GM20431 (cell line): ENCODE measurements around the gene AQP2.

Source experiments
- in situ Hi-C: fragments of 300-500 bp; cut with MseI, MboI; formaldehyde crosslinking; loops from one replicate; pipeline ENCODE4 v1.15.0; 2020; ENCODE audit warnings: low sequenced_read_pairs; ENCODE audit not compliant: unreplicated experiment

The AQP2 gene, protein sequence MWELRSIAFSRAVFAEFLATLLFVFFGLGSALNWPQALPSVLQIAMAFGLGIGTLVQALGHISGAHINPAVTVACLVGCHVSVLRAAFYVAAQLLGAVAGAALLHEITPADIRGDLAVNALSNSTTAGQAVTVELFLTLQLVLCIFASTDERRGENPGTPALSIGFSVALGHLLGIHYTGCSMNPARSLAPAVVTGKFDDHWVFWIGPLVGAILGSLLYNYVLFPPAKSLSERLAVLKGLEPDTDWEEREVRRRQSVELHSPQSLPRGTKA

DNA sequence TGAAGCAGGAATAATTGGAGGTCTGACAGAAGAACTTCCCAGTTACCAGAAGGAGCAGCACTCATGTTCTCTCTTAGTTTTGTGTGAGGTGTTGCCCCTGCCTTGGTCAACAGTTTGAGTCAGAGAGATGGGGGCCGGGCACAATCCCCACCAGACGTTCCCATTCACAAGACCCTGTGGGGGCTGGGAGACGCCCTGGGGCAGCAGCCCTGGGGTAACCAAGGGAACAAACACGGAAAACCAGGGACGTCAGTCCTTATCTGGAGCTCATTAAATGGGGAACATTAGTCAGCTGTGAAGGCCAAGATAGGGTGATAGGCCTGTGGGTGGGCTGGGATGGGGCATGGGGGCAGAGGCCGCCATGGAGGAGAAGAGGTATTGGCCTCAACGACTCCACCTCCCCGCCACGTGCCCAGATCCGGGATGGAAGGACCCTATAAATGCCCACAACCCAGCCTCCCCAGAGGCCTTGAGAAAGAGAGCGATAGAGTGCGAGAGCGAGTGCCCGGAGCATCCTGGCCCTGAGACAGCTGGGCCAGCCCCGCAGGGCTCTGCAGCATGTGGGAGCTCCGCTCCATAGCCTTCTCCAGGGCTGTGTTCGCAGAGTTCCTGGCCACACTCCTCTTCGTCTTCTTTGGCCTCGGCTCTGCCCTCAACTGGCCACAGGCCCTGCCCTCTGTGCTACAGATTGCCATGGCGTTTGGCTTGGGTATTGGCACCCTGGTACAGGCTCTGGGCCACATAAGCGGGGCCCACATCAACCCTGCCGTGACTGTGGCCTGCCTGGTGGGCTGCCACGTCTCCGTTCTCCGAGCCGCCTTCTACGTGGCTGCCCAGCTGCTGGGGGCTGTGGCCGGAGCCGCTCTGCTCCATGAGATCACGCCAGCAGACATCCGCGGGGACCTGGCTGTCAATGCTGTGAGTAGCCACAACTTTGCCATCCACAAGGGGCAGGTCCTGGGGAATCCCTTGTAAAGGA, at the start of gene AQP2:
TSS of gene AQP2 (plus strand) at position 465 of the 979 bp plus-strand sequence. CDS start at position 559, 94 bp downstream.
- in situ Hi-C loops: no loop called here

DNA sequence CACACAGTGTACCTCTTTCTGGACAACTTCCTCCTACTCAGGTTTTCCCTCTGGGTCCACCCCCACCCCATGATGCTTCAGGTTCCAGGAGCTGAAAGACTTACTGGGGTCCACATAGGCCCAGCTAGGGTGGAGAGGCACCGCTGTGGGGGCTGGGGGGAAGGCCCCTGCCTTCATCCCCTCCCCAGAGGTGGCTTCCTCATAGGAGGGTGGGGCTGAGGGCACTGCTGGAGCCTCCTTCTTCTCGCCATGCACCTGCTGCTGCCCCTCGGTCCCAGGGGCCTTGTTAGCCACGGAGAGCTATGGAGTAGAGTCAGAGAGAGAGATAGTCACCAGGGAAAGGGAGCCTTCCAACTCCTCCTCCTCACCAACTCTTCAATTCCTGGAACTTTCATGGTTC, 49.5 kb upstream of the AQP2 start:
- in situ Hi-C loops: no loop called here

DNA sequence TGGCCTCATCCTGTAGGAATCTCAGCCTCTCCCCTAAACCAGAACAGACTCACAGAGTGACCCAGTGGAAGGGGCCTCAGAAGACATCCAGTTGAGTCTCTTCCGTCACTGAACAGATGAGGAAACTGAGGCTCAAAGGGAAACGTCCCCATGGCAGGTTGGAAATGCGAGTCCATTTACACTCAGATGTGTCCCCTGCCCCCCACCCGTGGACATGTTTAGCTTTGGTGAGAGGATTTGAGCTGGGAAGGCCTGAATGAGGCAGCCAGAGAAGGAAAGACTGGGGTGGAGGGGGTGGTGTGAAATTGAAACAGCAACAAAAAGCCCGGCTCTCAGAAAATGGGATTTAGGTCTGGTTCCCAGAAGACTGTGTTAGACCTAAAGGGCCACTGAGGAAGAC, 48.6 kb upstream of the AQP2 start:
- in situ Hi-C loops: no loop called here

DNA sequence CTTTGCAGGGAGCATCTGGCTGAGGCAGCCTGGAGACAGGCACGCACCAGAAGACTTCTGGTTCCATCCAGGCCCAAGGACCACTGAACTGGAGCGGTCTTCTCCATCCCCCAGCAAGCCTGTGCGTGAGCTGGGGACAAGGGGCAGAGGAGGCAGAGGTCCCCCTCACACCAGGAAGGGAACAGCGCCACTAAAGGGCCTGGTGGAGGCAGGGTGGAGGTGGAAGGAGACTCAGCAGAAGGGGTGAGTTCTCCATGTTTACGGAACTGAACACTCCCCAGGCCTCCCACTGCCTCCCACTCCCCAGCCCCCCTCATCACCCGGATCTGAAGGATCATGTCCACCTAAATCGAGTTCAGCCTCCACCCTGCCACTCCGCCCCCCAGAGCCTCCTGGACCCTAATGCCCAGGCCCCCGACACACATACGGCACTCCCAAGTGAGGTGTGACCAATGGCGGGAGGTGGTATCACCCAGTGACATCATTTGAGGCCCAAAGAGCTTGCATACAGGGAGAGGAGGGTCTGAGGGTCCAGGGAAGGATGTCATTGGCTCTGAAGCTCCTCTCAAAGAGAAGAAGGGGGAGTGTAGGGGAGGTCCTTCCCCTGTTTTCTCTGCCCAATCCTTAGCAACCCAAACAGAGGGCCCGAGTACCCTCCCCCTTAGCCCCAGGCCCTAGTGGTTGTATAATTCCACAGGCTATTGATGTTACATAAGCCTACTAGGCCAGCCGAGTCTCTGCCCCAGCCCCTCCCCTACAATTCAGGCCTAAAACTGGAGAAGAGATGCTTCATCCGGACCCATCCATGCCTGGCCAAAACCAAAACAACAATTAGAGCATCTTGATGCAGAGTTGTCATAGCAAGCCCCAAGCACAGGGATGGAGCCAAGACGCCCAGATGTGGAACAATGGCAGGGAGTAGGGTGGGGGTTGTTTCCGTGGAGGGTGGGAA, 47.9 kb upstream of the AQP2 start:
- in situ Hi-C loops: no loop called here

DNA sequence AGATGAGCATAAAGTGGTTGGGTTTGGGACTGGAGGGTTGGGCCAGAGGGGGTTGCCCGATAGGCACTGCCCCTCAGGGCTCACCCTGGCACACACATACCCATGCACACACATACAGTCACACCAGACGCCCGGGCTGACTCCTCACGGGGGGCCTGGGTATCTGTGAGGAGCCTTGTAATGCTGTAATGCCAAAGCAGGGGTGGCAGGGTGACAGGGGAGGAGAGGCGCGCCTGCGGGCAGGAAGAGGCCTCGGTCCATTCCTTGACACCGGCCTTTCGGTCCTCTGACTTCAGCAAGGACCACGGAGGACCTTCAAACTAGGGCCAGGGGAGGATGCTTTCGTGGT, 47.2 kb upstream of the AQP2 start:
- in situ Hi-C loops: no loop called here

DNA sequence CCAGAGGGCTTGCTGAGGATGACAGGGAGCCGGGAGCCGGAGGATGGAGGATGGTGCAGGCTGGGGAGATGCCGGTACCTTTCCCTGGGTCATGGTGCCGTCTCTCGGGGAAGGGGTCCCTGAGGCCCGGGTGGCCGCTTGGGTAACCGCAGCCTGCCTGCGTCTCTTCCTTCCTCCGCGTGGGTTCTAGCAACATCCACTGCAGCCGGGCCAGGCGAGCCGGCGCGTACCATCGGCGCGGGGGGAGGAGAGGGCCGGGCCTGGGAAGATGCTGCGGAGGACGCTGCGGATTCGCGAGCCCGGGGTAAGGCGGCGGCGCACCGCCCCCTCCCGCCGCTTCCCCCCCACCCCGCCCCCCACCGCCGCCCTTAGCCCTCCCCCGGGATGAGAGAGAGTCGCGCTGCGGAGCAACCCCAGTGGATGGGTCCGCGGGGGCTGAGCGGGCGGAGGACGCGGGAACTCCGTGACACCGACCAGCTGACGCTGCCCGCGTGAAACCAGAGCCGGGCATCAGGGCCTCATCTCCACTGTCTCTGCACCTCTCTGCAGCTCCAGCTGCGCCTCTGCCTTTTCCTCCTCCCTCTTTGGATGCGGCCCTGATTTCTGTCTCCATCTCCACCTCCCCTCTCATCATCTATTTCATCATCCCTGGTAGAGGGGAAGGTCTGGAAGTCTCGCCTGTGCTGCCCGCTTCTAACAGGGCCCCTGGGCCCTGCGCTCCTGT, 46.7 kb upstream of the AQP2 start, which contains the start of gene FAIM2:
TSS of gene FAIM2 (minus strand) at position 201 of the 724 bp plus-strand sequence. CDS start at position 93, 108 bp downstream.
- in situ Hi-C loops: no loop called here

DNA sequence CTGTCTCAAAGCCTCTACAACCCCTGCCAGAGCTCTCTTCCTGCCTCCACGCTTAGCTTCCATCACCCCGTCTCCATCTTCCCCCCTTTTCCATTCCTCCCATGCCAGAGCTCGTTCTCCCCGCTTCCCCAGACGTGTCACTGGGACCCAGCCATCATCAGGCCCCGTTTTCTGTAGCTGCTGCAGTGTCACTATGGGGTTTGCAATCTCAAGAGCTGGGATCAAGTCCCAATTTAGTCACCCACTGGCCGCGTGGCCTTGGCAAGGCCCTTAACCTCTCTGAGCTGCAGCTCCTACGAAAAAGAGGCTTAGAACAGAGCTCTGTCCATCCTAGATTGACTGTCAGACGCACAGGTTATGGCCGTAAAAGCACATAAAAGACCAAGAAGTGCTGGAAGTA, 45.9 kb upstream of the AQP2 start:
- in situ Hi-C loops: no loop called here

DNA sequence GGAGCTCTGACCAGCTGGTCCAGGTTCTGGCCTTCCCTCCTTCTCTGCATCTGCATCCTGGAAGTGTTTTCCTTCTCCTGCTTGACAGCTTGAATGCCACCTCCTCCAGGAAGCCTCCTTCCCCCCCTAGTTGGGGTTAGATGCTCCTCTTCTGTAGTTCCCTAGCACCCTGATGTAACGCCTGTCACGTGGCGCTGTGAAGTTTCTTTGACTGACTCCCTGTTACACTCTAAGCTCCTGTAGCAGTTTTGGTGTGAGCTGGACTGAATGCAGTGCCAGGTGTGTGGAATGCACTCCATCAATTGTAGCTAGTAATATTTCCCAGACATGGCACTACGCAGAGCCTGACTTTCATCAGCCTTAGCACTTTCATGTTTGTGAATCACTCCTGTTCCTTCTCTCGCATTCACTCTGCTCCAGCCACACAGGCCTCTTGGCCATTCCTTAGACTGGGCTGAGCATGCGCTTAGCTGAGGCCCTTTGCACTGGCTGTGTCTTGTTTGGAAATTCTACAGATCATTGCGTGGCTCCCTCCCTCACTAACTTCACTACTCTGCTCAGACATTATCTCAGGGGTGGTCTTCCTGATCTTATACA, 44.7 kb upstream of the AQP2 start:
- in situ Hi-C loops: no loop called here

DNA sequence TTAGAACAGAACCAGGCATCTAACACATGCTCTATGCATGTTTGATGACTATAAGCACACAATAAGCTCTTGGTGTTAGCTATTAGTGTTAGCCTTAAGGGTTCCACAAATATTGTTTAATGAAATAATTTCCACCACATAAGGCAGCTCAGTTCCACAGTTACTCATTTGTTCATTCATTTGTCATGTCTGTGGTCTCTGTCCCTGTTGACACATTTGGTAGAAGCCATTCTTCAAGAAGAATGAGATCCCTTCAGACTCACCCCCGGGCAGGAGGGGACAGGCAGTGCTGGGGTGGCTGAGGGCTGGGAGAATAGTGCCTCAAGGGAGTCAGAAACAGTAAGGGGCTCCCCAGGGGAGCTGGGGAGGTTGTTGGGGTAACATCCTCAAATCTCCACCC, 43.2 kb upstream of the AQP2 start:
- in situ Hi-C loops: no loop called here

DNA sequence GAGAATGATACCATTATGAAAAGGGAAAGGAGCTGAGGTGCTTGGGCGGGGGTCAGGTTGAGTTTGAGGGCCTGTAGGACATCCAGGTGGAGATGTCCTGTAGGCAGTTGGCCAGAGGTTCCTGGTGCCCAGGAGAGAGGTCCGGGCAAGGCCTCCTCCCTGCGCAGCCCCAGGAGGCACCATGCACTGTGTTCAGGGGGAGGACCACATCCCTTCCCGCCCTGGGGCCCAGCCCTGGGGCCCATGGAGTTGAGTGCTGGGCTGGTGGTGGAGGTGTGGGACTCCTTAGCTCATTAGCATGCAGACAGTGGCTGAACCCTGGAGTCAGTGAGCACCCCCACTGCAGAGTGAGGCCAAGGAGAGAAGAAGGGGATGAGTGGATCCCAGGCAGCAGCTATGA, 41.2 kb upstream of the AQP2 start:
- in situ Hi-C loops: no loop called here

DNA sequence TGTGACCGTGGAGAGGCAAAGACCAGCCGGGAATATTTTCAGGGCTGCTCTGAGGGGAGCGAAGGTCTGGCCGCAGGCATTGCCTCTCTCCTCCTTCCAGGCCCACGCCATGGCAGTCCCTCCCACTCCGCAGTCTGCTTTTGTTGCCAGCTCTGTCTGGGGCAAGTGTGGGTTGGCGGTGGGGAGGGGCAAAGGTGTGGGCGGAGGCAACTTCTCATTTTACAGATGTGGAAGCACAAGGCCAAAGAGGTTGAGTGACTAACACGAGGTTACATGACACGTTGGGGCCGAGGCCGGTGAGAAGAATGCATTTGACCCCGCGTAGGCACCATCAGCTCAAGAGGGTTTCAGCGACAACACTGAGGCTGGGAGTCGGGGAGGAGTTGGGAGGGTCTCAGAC, 40.7 kb upstream of the AQP2 start:
- in situ Hi-C loops: no loop called here

DNA sequence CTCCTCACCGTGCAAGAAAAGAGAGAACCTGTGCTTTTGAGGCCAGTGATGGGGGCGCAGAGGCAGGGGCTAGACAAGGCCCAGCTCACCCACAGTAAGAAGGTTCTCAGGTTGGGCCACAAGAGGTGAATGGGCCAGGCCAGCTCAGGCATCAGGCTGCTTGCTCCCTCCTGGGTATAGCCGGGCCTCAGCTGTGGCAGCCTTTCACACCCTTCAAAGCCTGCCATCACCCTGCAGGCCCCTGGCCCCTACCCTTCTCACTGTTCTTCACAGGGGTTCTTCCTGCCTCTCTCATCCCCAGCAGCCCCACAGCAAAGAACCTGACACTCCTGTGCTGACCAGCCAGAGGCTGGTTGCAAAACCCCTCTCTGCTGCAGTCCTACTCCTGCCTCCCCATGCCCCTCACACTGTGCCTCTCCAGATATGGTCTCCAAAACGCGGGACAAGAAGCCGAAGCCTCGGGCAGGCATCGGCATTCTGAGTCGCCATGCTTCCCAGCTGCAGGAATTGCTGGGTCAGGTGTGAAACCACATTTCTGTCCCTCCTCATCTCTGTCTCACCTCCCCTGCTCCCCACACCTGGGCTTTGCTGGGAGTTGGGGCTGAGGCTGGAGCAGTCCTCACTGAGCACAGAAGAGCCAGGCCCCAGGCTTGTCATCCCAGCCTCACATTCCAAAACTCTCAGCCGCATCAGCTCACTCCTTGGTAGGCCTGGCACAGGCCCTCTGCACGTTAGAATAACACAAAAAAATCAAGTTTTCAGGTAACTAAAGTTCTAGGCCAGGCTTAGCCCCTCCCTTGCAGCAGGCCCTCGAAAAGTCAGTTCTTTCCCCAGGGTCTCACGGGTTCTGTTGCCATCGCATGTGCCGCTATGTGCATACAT, 40.0 kb upstream of the AQP2 start:
- in situ Hi-C loops: no loop called here

DNA sequence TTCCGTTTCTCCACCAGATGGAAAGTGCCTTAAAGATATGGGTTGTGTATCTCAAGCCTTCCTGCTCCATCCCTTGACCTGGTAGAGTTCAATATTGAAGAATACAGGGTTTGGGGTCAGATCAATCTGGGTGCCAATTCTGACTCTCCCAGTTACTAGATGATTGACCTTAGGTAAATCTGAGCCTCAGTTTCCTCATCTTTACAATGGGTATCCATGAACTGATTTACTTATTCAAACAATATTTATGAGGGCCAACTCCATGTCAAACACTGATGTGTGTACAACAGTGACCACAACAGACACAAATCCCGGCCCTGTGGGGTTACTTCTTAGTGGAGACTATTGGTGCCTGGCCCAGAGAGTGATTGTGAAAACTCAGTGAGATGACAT, 39.3 kb upstream of the AQP2 start:
- in situ Hi-C loops: no loop called here

DNA sequence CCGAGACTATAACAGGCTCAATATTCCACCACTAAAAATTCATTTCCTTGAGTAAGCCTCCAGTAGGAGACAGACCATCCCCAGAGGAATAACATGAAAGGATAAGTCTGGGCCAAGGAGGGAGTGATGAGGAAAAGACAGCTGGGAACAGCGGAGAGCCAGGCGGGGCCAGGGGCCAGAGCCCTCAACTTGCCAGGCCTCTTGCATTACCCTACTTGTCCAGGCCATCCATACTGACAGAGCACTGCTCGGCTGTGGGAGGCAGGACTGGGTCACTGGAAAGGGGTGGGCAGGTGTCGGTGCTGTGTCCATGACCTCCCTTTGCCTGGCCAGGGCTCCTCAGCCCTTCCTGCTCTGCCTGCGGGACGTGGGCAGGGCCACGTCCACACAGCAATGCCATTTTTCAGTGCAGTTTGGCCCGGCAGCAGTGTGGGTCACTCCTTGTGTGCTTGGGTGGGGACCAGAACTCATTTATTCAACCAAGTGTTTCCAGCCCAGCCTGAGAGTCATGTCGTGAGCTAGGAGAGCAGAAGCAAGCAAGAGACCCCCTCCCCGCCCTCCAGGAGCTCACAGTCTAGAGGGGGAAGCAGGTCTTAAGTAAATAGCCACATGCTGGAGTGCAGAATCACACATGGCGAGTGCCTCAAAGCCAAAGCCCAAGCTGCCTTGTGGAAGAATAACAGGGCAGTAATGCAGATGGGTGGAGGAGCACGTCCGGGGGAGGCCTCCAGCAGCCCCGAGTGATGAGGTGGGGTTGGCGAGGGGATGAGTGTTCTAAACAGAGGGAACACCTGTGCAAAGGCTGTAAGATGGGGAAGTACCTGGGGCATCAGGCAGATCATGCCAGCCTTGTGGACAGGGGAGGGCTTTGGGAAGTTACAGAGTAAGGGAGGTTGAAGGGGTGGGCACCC, 37.9 kb upstream of the AQP2 start:
- in situ Hi-C loops: no loop called here

DNA sequence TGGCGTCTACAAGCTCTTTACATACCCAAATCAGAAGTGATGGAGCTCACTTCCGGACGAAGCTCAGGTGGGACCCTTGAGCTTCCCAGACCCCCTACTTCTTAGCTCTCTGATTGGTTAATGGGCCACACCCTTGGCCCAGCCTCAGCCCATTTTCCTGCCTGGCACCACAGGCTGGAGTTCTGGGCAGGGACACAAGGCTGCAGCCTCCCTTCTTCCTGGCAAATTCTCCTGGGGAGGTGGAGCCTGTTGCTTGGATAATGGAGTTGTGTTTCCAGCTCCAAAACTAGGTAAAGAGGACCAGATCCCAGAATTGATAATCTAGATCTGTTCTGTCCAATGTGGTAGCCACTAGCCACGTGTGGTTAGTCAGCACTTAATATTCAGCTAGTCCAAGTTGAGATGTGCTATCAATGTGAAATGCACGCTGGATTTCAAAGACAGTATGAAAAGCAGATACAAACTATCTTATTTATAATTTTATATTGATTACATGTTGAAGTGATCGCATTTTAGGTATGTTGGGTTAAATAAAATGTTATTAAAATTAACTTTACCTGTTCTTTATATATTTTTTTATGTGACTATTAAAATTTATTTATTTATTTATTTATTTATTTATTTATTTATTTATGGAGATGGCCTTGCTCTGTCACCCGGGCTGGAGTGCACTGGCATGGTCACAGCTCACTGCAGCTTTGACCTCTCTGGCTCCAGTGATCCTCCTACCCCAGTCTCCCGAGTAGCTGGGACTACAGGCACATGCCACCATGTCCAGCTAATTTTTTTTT, 34.2 kb upstream of the AQP2 start:
- in situ Hi-C loops: no loop called here

DNA sequence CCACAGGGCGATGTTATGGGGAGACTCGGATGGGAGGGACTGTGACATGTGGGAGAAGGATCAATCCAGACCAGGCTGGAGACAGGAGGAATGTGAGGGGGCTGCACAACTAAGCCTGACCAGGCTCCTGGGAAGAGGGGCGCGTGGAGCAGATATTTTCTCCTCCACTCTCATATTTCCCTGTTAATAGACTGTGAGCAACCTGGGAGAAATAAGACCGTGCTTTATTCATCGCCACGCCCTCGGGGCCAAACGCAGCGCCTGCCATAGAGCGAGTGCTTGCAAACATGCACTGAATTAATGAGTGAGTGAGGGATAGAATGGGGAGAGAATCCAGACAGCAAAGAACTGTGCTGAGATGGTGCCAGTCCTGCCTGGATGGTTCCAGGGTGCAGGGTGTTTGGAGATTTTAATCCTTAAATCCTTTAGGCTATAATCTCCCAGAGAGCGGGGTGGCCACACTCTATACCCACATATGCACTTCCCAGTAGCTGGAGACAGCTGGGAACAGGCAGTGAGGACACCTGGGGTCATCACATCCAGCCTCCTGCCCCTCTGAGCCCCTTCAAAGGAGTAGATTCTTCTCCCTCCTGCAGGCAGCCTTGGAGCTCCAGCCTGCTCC, 33.3 kb upstream of the AQP2 start:
- in situ Hi-C loops: no loop called here
